HG02885 (cell line): Measurements from ENCODE around the gene FARS2.
A peak's percentile ranks its signal among the peaks of the same experiment; 100 is the strongest.

ENCODE experiments used
- ATAC-seq: cut with Tn5 transposase; IDR thresholded peaks from one replicate; pipeline ENCODE4 v1.9.1; 2021; ENCODE audit warnings: mild to moderate bottlenecking; ENCODE audit not compliant: unreplicated experiment, poor library complexity

Gene FARS2

GRCh38 chr6:5520796-5521195, 259.5 kb downstream of the FARS2 start:
- ATAC-seq, result no peak

GRCh38 chr6:5521322-5521721, 260.0 kb downstream of the FARS2 start:
- ATAC-seq, result no peak

- no peak for ATAC-seq
Observed at GRCh38 chr6:5522147-5522546, 260.8 kb downstream of the FARS2 start.

- no peak for ATAC-seq
Observed at GRCh38 chr6:5524110-5524509, 262.8 kb downstream of the FARS2 start.

GRCh38 chr6:5525209-5525608, 263.9 kb downstream of the FARS2 start:
- ATAC-seq, result no peak

- no peak for ATAC-seq
Observed at GRCh38 chr6:5529015-5529414, 267.7 kb downstream of the FARS2 start.

- ATAC-seq, result no peak
Observed at GRCh38 chr6:5529733-5530132, 268.4 kb downstream of the FARS2 start.

- ATAC-seq, result no peak
Observed at GRCh38 chr6:5531161-5531560, 269.8 kb downstream of the FARS2 start.

GRCh38 chr6:5531853-5532375, 270.6 kb downstream of the FARS2 start:
- no peak for ATAC-seq

GRCh38 chr6:5532941-5533340, 271.6 kb downstream of the FARS2 start:
- ATAC-seq, result no peak

GRCh38 chr6:5534643-5535042, 273.3 kb downstream of the FARS2 start:
- no peak for ATAC-seq

GRCh38 chr6:5536644-5537043, 275.3 kb downstream of the FARS2 start:
- no peak for ATAC-seq

GRCh38 chr6:5537132-5537531, 275.8 kb downstream of the FARS2 start:
- no peak for ATAC-seq

GRCh38 chr6:5537967-5538366, 276.7 kb downstream of the FARS2 start:
- ATAC-seq, result no peak

- no peak for ATAC-seq
Observed at GRCh38 chr6:5540370-5540769, 279.1 kb downstream of the FARS2 start.

GRCh38 chr6:5541025-5541424, 279.7 kb downstream of the FARS2 start:
- ATAC-seq, result no peak

- no peak for ATAC-seq
Observed at GRCh38 chr6:5541751-5542432, 280.6 kb downstream of the FARS2 start.

GRCh38 chr6:5547556-5547955, 286.2 kb downstream of the FARS2 start:
- ATAC-seq, result no peak

GRCh38 chr6:5550631-5551030, 289.3 kb downstream of the FARS2 start:
- no peak for ATAC-seq

- no peak for ATAC-seq
Observed at GRCh38 chr6:5552243-5552642, 290.9 kb downstream of the FARS2 start.

GRCh38 chr6:5553767-5554166, 292.5 kb downstream of the FARS2 start:
- ATAC-seq, result peak; percentile 68

- ATAC-seq, result no peak
Observed at GRCh38 chr6:5554226-5554625, 292.9 kb downstream of the FARS2 start.
